Fibroblast of villous mesenchyme (primary cell): Measurements from ENCODE around the gene MTIF2. TPM values are rescaled to one million over a fixed set of nuclear protein-coding genes. Genes with fewer than 3 reads are reported as not detected.

ENCODE experiments used
- DNase-seq: peaks from one replicate; pipeline ENCODE4 v3.0.0-alpha.2; 2010; ENCODE audit warnings: low read depth
- H3K4me3 ChIP-seq: 2 replicates; pipeline ENCODE4 v1.5.1; 2011; ENCODE audit warnings: low read depth, mild to moderate bottlenecking, low read length
- total RNA-seq: library from RNA; depleted of rRNA; stranded (reverse); fragments of >200 nt; gene quantifications from 2 replicates; pipeline ENCODE4 v1.2.3, GENCODE V29; 2012
- TF ChIP-seq, protein P1 (sequence below): IDR thresholded peaks from 2 replicates; pipeline ENCODE4 v1.5.1; 2012; ENCODE audit warnings: low read depth, mild to moderate bottlenecking, low read length; ENCODE audit not compliant: insufficient read depth

Gene MTIF2
- 37.0 and 40.2 TPM in 2 replicates for total RNA-seq

GRCh38 chr2:55268907-55269644, at the start of gene MTIF2:
Gene MTIF2, minus strand, starts transcription at chr2:55269231. Its CDS starts 5,373 bp downstream, at chr2:55263858.
- peak within 1 kb of the TSS; percentile 88 for H3K4me3 ChIP-seq
- TF ChIP-seq, protein P1, sequence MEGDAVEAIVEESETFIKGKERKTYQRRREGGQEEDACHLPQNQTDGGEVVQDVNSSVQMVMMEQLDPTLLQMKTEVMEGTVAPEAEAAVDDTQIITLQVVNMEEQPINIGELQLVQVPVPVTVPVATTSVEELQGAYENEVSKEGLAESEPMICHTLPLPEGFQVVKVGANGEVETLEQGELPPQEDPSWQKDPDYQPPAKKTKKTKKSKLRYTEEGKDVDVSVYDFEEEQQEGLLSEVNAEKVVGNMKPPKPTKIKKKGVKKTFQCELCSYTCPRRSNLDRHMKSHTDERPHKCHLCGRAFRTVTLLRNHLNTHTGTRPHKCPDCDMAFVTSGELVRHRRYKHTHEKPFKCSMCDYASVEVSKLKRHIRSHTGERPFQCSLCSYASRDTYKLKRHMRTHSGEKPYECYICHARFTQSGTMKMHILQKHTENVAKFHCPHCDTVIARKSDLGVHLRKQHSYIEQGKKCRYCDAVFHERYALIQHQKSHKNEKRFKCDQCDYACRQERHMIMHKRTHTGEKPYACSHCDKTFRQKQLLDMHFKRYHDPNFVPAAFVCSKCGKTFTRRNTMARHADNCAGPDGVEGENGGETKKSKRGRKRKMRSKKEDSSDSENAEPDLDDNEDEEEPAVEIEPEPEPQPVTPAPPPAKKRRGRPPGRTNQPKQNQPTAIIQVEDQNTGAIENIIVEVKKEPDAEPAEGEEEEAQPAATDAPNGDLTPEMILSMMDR, result no peak
- DNase-seq, result peak; percentile 93

DNA sequence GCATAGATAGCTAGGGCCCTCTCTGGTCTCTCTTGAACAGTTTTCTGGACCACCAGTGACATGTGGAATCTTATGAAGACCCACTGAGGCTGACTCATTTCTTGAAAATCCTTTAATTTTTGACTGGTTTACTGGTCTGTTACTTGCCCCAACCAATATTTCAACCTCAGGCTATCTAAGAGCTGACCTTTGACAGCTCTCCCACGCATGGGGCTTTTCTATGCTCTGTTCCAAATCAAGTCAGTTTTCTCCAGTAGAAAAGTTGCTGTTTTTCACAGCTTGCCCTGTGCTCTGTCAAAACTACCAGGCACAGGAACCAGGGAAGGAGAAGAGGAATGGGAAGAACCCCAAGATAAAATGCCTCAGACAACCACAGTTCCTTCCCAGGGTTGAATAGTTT, 46.0 kb upstream of the MTIF2 start:
- no peak for DNase-seq
- H3K4me3 ChIP-seq, result no peak overlapping the region
- TF ChIP-seq, protein P1, result no peak

GRCh38 chr2:55311444-55311870, 42.4 kb upstream of the MTIF2 start:
- peak; percentile 30 for DNase-seq
- no peak overlapping the region for H3K4me3 ChIP-seq
- TF ChIP-seq, protein P1, result peak; percentile 40

DNA sequence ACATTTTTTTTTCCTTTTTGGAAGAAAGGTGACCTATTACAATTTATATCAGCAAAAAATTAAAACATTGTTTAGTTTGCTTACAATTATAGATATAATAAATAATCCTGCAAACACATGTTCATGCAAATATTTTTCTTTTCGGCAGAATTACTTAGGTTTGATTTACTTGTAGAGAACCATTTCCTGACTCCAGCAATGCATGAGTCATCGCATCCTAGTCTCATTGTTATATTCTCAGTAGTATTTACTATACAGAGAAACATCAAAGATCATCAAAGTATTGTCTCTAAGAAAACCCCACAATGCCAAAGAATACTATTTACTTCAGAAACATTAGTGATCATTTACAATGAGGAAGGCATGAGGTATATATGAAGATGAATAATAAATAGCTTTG, 40.4 kb upstream of the MTIF2 start:
- TF ChIP-seq, protein P1, result no peak
- DNase-seq, result peak; percentile 42
- no peak overlapping the region for H3K4me3 ChIP-seq

- DNase-seq, result no peak
- TF ChIP-seq, protein P1, result no peak
- H3K4me3 ChIP-seq, result no peak overlapping the region
Measured at GRCh38 chr2:55302241-55302640, 33.2 kb upstream of the MTIF2 start.

GRCh38 chr2:55301277-55301676, 32.2 kb upstream of the MTIF2 start:
- TF ChIP-seq, protein P1, result no peak
- no peak for DNase-seq
- no peak overlapping the region for H3K4me3 ChIP-seq
